ENCODE results near the gene PPP6R2.

The PPP6R2 gene

GRCh38 chr22:50342651-50343540 lies at the start of gene PPP6R2 (continued):
- TF ChIP-seq ZNF549 (tag by site-specific recombination; IDR thresholded peaks at IDR 0.05) = no peak
- peak; percentile 72 for TF ChIP-seq KLF1 (tag by site-specific recombination; IDR thresholded peaks at IDR 0.05)
- no peak for TF ChIP-seq ZNF521 (tag by site-specific recombination; IDR thresholded peaks at IDR 0.05)
- no peak for TF ChIP-seq MZF1 (tag by site-specific recombination; IDR thresholded peaks at IDR 0.05; ENCODE audit: borderline replicate concordance)
- TF ChIP-seq KLF8 (tag by site-specific recombination; IDR thresholded peaks at IDR 0.05) = peak; percentile 9; the same call in 1 of the 2 replicates
- TF ChIP-seq, protein P1, sequence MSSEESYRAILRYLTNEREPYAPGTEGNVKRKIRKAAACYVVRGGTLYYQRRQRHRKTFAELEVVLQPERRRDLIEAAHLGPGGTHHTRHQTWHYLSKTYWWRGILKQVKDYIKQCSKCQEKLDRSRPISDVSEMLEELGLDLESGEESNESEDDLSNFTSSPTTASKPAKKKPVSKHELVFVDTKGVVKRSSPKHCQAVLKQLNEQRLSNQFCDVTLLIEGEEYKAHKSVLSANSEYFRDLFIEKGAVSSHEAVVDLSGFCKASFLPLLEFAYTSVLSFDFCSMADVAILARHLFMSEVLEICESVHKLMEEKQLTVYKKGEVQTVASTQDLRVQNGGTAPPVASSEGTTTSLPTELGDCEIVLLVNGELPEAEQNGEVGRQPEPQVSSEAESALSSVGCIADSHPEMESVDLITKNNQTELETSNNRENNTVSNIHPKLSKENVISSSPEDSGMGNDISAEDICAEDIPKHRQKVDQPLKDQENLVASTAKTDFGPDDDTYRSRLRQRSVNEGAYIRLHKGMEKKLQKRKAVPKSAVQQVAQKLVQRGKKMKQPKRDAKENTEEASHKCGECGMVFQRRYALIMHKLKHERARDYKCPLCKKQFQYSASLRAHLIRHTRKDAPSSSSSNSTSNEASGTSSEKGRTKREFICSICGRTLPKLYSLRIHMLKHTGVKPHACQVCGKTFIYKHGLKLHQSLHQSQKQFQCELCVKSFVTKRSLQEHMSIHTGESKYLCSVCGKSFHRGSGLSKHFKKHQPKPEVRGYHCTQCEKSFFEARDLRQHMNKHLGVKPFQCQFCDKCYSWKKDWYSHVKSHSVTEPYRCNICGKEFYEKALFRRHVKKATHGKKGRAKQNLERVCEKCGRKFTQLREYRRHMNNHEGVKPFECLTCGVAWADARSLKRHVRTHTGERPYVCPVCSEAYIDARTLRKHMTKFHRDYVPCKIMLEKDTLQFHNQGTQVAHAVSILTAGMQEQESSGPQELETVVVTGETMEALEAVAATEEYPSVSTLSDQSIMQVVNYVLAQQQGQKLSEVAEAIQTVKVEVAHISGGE (tag by site-specific recombination; conservative IDR thresholded peaks at IDR 0.05; ENCODE audit: low read depth) = no peak
- no peak for TF ChIP-seq ZNF654 (tag by site-specific recombination; IDR thresholded peaks at IDR 0.05; ENCODE audit: low read depth)
- no peak for TF ChIP-seq ZFP69B (tag by site-specific recombination; IDR thresholded peaks at IDR 0.05)
- no peak for TF ChIP-seq SETDB1 (IDR thresholded peaks at IDR 0.05; ENCODE audit: insufficient read length, low read length)
- TF ChIP-seq KLF10 (tag by site-specific recombination; IDR thresholded peaks at IDR 0.05) = no peak
- TF ChIP-seq ZNF830 (tag by site-specific recombination; IDR thresholded peaks at IDR 0.05; ENCODE audit: low read depth) = no peak
- no peak for TF ChIP-seq GLI4 (tag by site-specific recombination; IDR thresholded peaks at IDR 0.05)
- TF ChIP-seq WT1 (tag by site-specific recombination; IDR thresholded peaks at IDR 0.05) = 0 out of 2 replicates have a peak, but pooled peaks have one; percentile 20
- TF ChIP-seq EGR2 (tag by site-specific recombination; IDR thresholded peaks at IDR 0.05; ENCODE audit: low read depth) = peak; percentile 74
- 0 out of 2 replicates have a peak, but pooled peaks have one; percentile 9 for TF ChIP-seq ZNF629 (tag by site-specific recombination; IDR thresholded peaks at IDR 0.05)
- no peak for TF ChIP-seq ZNF777 (tag by site-specific recombination; IDR thresholded peaks at IDR 0.05; ENCODE audit: borderline replicate concordance)
- TF ChIP-seq ZNF510 (tag by site-specific recombination; IDR thresholded peaks at IDR 0.05; ENCODE audit: insufficient replicate concordance) = no peak
- TF ChIP-seq ZSCAN23 (tag by site-specific recombination; IDR thresholded peaks at IDR 0.05) = 0 out of 2 replicates have a peak, but pooled peaks have one; percentile 20
- TF ChIP-seq ZBTB8A (tag by site-specific recombination; IDR thresholded peaks at IDR 0.05) = peak; percentile 34; the same call in 1 of the 2 replicates
- TF ChIP-seq ZNF560 (tag by site-specific recombination; IDR thresholded peaks at IDR 0.05; ENCODE audit: borderline replicate concordance) = no peak
- TF ChIP-seq ZFP3 (tag by site-specific recombination; IDR thresholded peaks at IDR 0.05; ENCODE audit: low read depth) = no peak
- peak; percentile 92 for TF ChIP-seq ZNF223 (tag by site-specific recombination; IDR thresholded peaks at IDR 0.05)
- no peak for TF ChIP-seq ZNF404 (tag by site-specific recombination; IDR thresholded peaks at IDR 0.05)
- TF ChIP-seq, protein P2, sequence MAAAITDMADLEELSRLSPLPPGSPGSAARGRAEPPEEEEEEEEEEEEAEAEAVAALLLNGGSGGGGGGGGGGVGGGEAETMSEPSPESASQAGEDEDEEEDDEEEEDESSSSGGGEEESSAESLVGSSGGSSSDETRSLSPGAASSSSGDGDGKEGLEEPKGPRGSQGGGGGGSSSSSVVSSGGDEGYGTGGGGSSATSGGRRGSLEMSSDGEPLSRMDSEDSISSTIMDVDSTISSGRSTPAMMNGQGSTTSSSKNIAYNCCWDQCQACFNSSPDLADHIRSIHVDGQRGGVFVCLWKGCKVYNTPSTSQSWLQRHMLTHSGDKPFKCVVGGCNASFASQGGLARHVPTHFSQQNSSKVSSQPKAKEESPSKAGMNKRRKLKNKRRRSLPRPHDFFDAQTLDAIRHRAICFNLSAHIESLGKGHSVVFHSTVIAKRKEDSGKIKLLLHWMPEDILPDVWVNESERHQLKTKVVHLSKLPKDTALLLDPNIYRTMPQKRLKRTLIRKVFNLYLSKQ (tag by site-specific recombination; IDR thresholded peaks at IDR 0.05; ENCODE audit: borderline replicate concordance) = no peak
- TF ChIP-seq BCL11A (tag by site-specific recombination; IDR thresholded peaks at IDR 0.05; ENCODE audit: low read depth) = no peak
- TF ChIP-seq ZNF175 (tag by site-specific recombination; IDR thresholded peaks at IDR 0.05) = no peak
- TF ChIP-seq ZNF600 (tag by site-specific recombination; IDR thresholded peaks at IDR 0.05) = no peak
- TF ChIP-seq ZNF660 (tag by site-specific recombination; IDR thresholded peaks at IDR 0.05) = no peak
- no peak for TF ChIP-seq CTCF (tag by site-specific recombination; IDR thresholded peaks at IDR 0.05)
- TF ChIP-seq, protein P3, sequence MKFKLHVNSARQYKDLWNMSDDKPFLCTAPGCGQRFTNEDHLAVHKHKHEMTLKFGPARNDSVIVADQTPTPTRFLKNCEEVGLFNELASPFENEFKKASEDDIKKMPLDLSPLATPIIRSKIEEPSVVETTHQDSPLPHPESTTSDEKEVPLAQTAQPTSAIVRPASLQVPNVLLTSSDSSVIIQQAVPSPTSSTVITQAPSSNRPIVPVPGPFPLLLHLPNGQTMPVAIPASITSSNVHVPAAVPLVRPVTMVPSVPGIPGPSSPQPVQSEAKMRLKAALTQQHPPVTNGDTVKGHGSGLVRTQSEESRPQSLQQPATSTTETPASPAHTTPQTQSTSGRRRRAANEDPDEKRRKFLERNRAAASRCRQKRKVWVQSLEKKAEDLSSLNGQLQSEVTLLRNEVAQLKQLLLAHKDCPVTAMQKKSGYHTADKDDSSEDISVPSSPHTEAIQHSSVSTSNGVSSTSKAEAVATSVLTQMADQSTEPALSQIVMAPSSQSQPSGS (tag by site-specific recombination; IDR thresholded peaks at IDR 0.05; ENCODE audit: low read depth) = no peak
- TF ChIP-seq ZIC2 (tag by site-specific recombination; IDR thresholded peaks at IDR 0.05) = peak; percentile 35; the same call in 1 of the 2 replicates
- TF ChIP-seq KLF7 (tag by site-specific recombination; IDR thresholded peaks at IDR 0.05; ENCODE audit: borderline replicate concordance) = no peak
- TF ChIP-seq ZEB2 (tag by site-specific recombination; IDR thresholded peaks at IDR 0.05) = peak; percentile 93
